ENCODE data around the gene ADGRL1. TPM values are rescaled to one million over a fixed set of nuclear protein-coding genes. Genes with fewer than 3 reads are reported as not detected.
A peak's percentile ranks its signal among the peaks of the same experiment; 100 is the strongest.

The ADGRL1 gene
- total and polyA plus RNA-seq, 9 of the 15 experiments (the other 6 are each of a cell fraction or from before 2014, with no cell fraction given): 0.14 to 37.0 (median 8.6) TPM

DNA sequence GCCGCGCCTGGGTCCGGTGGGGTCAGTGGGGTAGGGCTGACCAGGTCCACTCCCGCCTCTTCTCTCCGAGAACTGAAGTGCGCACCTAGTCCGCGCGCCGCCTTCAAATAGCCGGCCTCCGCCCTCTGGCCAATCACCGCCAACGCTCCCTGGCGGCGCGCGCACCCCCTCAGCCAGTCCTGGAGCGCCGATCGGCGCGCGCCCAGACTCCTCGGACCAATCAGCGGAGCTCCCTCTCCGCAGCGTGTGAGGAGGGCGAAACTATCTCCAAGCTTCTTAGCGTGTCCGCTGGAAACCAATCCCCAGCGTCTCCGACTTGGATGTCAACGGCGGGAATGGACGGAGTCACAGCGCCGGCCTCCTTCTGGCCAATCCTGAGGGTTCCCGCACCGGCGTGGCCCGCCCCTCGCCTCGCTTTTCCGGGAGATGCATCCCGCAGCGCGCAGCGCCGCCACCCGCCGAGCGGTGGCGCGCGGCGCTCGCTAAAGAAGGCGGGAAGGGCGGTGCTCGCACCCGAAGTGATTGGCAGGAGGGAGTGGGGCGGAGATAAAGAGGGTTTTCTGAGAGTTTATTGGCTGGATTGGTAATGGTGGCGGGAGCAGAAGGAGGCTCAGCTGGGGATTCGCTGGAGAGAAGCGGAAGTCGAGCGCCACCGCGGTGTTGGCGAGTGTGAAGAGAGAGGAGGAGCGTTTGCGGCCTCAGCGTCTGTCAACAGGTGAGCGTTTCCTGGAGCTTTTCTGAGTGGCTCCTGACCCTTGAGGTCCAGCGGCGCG, 69.3 kb downstream of the ADGRL1 start, which contains the start of gene ASF1B (continued):
- peak in 1 of 2 experiments; percentile 86; a peak in 2 of 4 replicates for TF ChIP-seq ZNF639 (CRISPR knock-in tag; conservative IDR thresholded peaks at IDR 0.05 in 1 of 2, IDR thresholded peaks at IDR 0.05 in 1 of 2)
- no peak for TF ChIP-seq CREBBP (IDR thresholded peaks at IDR 0.05; ENCODE audit: low read depth, low read length)
- TF ChIP-seq HDAC2 (IDR thresholded peaks at IDR 0.05): peak; percentile 54
- TF ChIP-seq, protein P1, sequence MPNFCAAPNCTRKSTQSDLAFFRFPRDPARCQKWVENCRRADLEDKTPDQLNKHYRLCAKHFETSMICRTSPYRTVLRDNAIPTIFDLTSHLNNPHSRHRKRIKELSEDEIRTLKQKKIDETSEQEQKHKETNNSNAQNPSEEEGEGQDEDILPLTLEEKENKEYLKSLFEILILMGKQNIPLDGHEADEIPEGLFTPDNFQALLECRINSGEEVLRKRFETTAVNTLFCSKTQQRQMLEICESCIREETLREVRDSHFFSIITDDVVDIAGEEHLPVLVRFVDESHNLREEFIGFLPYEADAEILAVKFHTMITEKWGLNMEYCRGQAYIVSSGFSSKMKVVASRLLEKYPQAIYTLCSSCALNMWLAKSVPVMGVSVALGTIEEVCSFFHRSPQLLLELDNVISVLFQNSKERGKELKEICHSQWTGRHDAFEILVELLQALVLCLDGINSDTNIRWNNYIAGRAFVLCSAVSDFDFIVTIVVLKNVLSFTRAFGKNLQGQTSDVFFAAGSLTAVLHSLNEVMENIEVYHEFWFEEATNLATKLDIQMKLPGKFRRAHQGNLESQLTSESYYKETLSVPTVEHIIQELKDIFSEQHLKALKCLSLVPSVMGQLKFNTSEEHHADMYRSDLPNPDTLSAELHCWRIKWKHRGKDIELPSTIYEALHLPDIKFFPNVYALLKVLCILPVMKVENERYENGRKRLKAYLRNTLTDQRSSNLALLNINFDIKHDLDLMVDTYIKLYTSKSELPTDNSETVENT (CRISPR knock-in tag; IDR thresholded peaks at IDR 0.05): no peak
- 0 out of 2 replicates have a peak, but pooled peaks have one; percentile 14 for TF ChIP-seq SMC3 (conservative IDR thresholded peaks at IDR 0.05; ENCODE audit: insufficient read depth, low read depth, low read length)
- no peak for TF ChIP-seq HSF4 (CRISPR knock-in tag; IDR thresholded peaks at IDR 0.05; ENCODE audit: borderline replicate concordance)
- TF ChIP-seq RBFOX2 (IDR thresholded peaks at IDR 0.05; ENCODE audit: low read depth, low read length): peak; percentile 97
- no peak for TF ChIP-seq SREBF2 (CRISPR knock-in tag; IDR thresholded peaks at IDR 0.05)
- peak; percentile 30; the same call in 1 of the 2 replicates for TF ChIP-seq PHF21A (IDR thresholded peaks at IDR 0.05; ENCODE audit: borderline replicate concordance, low read depth)
- TF ChIP-seq ETS2 (tag; IDR thresholded peaks at IDR 0.05; ENCODE audit: borderline replicate concordance, poor library complexity, severe bottlenecking): no peak
- TF ChIP-seq RREB1 (CRISPR knock-in tag; IDR thresholded peaks at IDR 0.05): no peak
- TF ChIP-seq MIER1 (IDR thresholded peaks at IDR 0.05; ENCODE audit: low read depth): no peak
- no peak for TF ChIP-seq KDM2B (CRISPR knock-in tag; IDR thresholded peaks at IDR 0.05)
- peak; percentile 77 for TF ChIP-seq CCNT2 (IDR thresholded peaks at IDR 0.05; ENCODE audit: borderline replicate concordance, extremely low read depth, insufficient read length, low read depth, low read length)
- TF ChIP-seq, protein P2, sequence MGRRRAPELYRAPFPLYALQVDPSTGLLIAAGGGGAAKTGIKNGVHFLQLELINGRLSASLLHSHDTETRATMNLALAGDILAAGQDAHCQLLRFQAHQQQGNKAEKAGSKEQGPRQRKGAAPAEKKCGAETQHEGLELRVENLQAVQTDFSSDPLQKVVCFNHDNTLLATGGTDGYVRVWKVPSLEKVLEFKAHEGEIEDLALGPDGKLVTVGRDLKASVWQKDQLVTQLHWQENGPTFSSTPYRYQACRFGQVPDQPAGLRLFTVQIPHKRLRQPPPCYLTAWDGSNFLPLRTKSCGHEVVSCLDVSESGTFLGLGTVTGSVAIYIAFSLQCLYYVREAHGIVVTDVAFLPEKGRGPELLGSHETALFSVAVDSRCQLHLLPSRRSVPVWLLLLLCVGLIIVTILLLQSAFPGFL (CRISPR knock-in tag; IDR thresholded peaks at IDR 0.05): no peak
